GM23338 (cell line): Measurements from ENCODE around the gene CUX1.

ENCODE experiments used
- EZH2 ChIP-seq: fragments of 200-600 bp; sonication (generic); IDR thresholded peaks from one replicate; pipeline ENCODE4 v1.8.0; 2017; ENCODE audit warnings: antibody characterized with exemption, mild to moderate bottlenecking, low read depth; ENCODE audit not compliant: unreplicated experiment
- EZH2phosphoT487 ChIP-seq: fragments of 200-600 bp; sonication (generic); IDR thresholded peaks from one replicate; pipeline ENCODE4 v1.8.1; 2018; ENCODE audit warnings: antibody characterized with exemption; ENCODE audit not compliant: unreplicated experiment
- TF ChIP-seq, protein P1 (sequence below), 2 experiments: fragments of 200-600 bp in 1 of 2; sonication (generic) in 1 of 2; conservative IDR thresholded peaks; 2 replicates each; pipeline versions ENCODE4 v1.5.1 to v1.6.1; 2016 to 2017; ENCODE audit warnings: antibody characterized with exemption in 2 of 2, low read depth in 2 of 2, mild to moderate bottlenecking in 2 of 2, moderate library complexity in 1 of 2

GRCh38 chr7:102323914-102324195 is 506.4 kb downstream of the CUX1 start:
- TF ChIP-seq, protein P1, sequence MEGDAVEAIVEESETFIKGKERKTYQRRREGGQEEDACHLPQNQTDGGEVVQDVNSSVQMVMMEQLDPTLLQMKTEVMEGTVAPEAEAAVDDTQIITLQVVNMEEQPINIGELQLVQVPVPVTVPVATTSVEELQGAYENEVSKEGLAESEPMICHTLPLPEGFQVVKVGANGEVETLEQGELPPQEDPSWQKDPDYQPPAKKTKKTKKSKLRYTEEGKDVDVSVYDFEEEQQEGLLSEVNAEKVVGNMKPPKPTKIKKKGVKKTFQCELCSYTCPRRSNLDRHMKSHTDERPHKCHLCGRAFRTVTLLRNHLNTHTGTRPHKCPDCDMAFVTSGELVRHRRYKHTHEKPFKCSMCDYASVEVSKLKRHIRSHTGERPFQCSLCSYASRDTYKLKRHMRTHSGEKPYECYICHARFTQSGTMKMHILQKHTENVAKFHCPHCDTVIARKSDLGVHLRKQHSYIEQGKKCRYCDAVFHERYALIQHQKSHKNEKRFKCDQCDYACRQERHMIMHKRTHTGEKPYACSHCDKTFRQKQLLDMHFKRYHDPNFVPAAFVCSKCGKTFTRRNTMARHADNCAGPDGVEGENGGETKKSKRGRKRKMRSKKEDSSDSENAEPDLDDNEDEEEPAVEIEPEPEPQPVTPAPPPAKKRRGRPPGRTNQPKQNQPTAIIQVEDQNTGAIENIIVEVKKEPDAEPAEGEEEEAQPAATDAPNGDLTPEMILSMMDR (conservative IDR thresholded peaks at IDR 0.05; ENCODE audit: low read depth in 2 of 2) = no peak
- TF ChIP-seq EZH2 (no peak), EZH2phosphoT487 (no peak)
